ENCODE results near the gene CBFA2T2.

- TF ChIP-seq CTCF (IDR thresholded peaks at IDR 0.05): no peak
- TF ChIP-seq POLR2A (IDR thresholded peaks at IDR 0.05): no peak
These were observed 8.4 kb upstream of the CBFA2T2 start for GRCh38 chr20:33481431-33481941.
